H9 (cell line): ENCODE results near the gene SHMT1. TPM values are rescaled to one million over a fixed set of nuclear protein-coding genes. Genes with fewer than 3 reads are reported as not detected.

Experiments
- DNase-seq: peaks from one replicate; pipeline ENCODE4 v3.0.0-alpha.2; 2017
- H2AFZ ChIP-seq: one replicate; pipeline ENCODE4 v1.6.1; 2013; ENCODE audit warnings: mild to moderate bottlenecking, low read length, control low read depth, moderate library complexity
- H2AK5ac ChIP-seq: 2 replicates; pipeline ENCODE4 v1.6.1; 2013; ENCODE audit warnings: low read length, control low read depth, mixed read lengths; ENCODE audit not compliant: insufficient read length
- H2BK120ac ChIP-seq: one replicate; pipeline ENCODE4 v1.6.1; 2013; ENCODE audit warnings: low read depth, mild to moderate bottlenecking, low read length, control low read depth, inconsistent platforms; ENCODE audit not compliant: poor library complexity, severe bottlenecking
- H2BK12ac ChIP-seq: 2 replicates; pipeline ENCODE4 v1.6.1; 2013; ENCODE audit warnings: low read length, control low read depth, mixed read lengths, low read depth; ENCODE audit not compliant: insufficient read length
- H2BK15ac ChIP-seq: 2 replicates; pipeline ENCODE4 v1.6.1; 2013; ENCODE audit warnings: low read depth, low read length, control low read depth
- H2BK20ac ChIP-seq: one replicate; pipeline ENCODE4 v1.6.1; 2013; ENCODE audit warnings: low read depth, mild to moderate bottlenecking, low read length, control low read depth, inconsistent platforms; ENCODE audit not compliant: poor library complexity, severe bottlenecking
- H2BK5ac ChIP-seq: 2 replicates; pipeline ENCODE4 v1.6.1; 2013; ENCODE audit warnings: low read length, control low read depth, mixed read lengths; ENCODE audit not compliant: insufficient read length
- H3K14ac ChIP-seq: 2 replicates; pipeline ENCODE4 v1.6.1; 2013; ENCODE audit warnings: low read length, control low read depth; ENCODE audit not compliant: insufficient read depth
- H3K18ac ChIP-seq: 2 replicates; pipeline ENCODE4 v1.6.1; 2013; ENCODE audit warnings: low read depth, mild to moderate bottlenecking, mixed read lengths, low read length, control low read depth; ENCODE audit not compliant: insufficient read length
- H3K23ac ChIP-seq: 2 replicates; pipeline ENCODE4 v1.6.1; 2013; ENCODE audit warnings: low read length, control low read depth, mixed read lengths, low read depth; ENCODE audit not compliant: insufficient read length
- H3K23me2 ChIP-seq: 2 replicates; pipeline ENCODE4 v1.6.1; 2013; ENCODE audit warnings: low read depth, mild to moderate bottlenecking, mixed read lengths, low read length, control low read depth; ENCODE audit not compliant: insufficient read length, poor library complexity, severe bottlenecking
- H3K27ac ChIP-seq: 2 replicates; pipeline ENCODE4 v1.5.1; 2013; ENCODE audit warnings: low read length, control low read depth, mixed read lengths, low read depth; ENCODE audit not compliant: insufficient read length
- H3K27me3 ChIP-seq: 2 replicates; pipeline ENCODE4 v1.6.1; 2013; ENCODE audit warnings: low read length, control low read depth, inconsistent platforms; ENCODE audit not compliant: insufficient read depth
- H3K4ac ChIP-seq: 2 replicates; pipeline ENCODE4 v1.6.1; 2013; ENCODE audit warnings: low read depth, mild to moderate bottlenecking, control low read depth, inconsistent platforms, low read length, moderate library complexity
- H3K4me1 ChIP-seq: 2 replicates; pipeline ENCODE4 v1.6.1; 2013; ENCODE audit warnings: low read length, control low read depth, inconsistent platforms; ENCODE audit not compliant: insufficient read depth
- H3K4me2 ChIP-seq: 2 replicates; pipeline ENCODE4 v1.6.1; 2013; ENCODE audit warnings: low read length, control low read depth, mixed read lengths; ENCODE audit not compliant: insufficient read length, insufficient read depth
- H3K56ac ChIP-seq: 2 replicates; pipeline ENCODE4 v1.6.1; 2013; ENCODE audit warnings: low read depth, mild to moderate bottlenecking, mixed read lengths, low read length, control low read depth; ENCODE audit not compliant: insufficient read length
- H3K79me1 ChIP-seq: 2 replicates; pipeline ENCODE4 v1.6.1; 2013; ENCODE audit warnings: low read depth, mild to moderate bottlenecking, moderate library complexity, low read length, control low read depth, inconsistent platforms; ENCODE audit not compliant: insufficient read depth, poor library complexity, severe bottlenecking
- H3K79me2 ChIP-seq: 2 replicates; pipeline ENCODE4 v1.6.1; 2013; ENCODE audit warnings: low read length, control low read depth, inconsistent platforms; ENCODE audit not compliant: insufficient read depth
- H3K9ac ChIP-seq: 2 replicates; pipeline ENCODE4 v1.6.1; 2013; ENCODE audit warnings: low read length, control low read depth, mixed read lengths; ENCODE audit not compliant: insufficient read length; ENCODE audit errors: extremely low read depth
- H3K9me3 ChIP-seq: one replicate; pipeline ENCODE4 v1.6.1; 2013; ENCODE audit warnings: low read depth, low read length, inconsistent platforms; ENCODE audit not compliant: control insufficient read depth
- H3T11ph ChIP-seq: one replicate; pipeline ENCODE4 v1.6.1; 2013; ENCODE audit warnings: mild to moderate bottlenecking, low read length, control low read depth, inconsistent platforms
- H4K20me1 ChIP-seq: one replicate; pipeline ENCODE4 v1.6.1; 2013; ENCODE audit not compliant: control insufficient read depth, insufficient read length, insufficient read depth
- H4K5ac ChIP-seq: 2 replicates; pipeline ENCODE4 v1.6.1; 2013; ENCODE audit warnings: low read depth, mild to moderate bottlenecking, mixed read lengths, low read length, control low read depth; ENCODE audit not compliant: insufficient read length
- H4K8ac ChIP-seq: replicated peaks from 2 replicates; pipeline ENCODE4 v1.6.1; 2013; ENCODE audit warnings: low read length, control low read depth, mixed read lengths, low read depth; ENCODE audit not compliant: insufficient read length
- H4K91ac ChIP-seq: 2 replicates; pipeline ENCODE4 v1.6.1; 2013; ENCODE audit warnings: low read depth, mild to moderate bottlenecking, moderate library complexity, mixed read lengths, low read length, control low read depth; ENCODE audit not compliant: insufficient read length
- H3K27ac Mint-ChIP-seq, 3 experiments: 2 replicates in 2 of 3; 3 replicates in 1 of 3; pipeline ENCODE4 v1.8.0; 2020 to 2021; ENCODE audit warnings: mixed read lengths in 3 of 3, mild to moderate bottlenecking in 1 of 3, moderate library complexity in 1 of 3
- H3K27me3 Mint-ChIP-seq: 2 replicates; pipeline ENCODE4 v1.8.0; 2021; ENCODE audit warnings: low read depth, mild to moderate bottlenecking, moderate library complexity, mixed read lengths
- H3K36me3 Mint-ChIP-seq, 3 experiments: 2 replicates in 2 of 3; 3 replicates in 1 of 3; pipeline ENCODE4 v1.8.0; 2020 to 2021; ENCODE audit warnings: low read depth in 3 of 3, mixed read lengths in 3 of 3; ENCODE audit not compliant: insufficient read depth in 1 of 3
- H3K4me1 Mint-ChIP-seq, 2 experiments: 2 replicates each; pipeline ENCODE4 v1.8.0; 2020; ENCODE audit warnings: mixed read lengths in 2 of 2
- H3K4me3 Mint-ChIP-seq, 2 experiments: 2 replicates in 1 of 2; 3 replicates in 1 of 2; pipeline ENCODE4 v1.8.0; 2020 to 2021; ENCODE audit warnings: mild to moderate bottlenecking in 2 of 2, mixed read lengths in 2 of 2, moderate library complexity in 1 of 2
- H3K9me3 Mint-ChIP-seq, 2 experiments: 2 replicates in 1 of 2; 3 replicates in 1 of 2; pipeline ENCODE4 v1.8.0; 2020; ENCODE audit warnings: mild to moderate bottlenecking in 2 of 2, mixed read lengths in 2 of 2, moderate library complexity in 1 of 2
- WGBS: extraction: QIAGEN DNeasy Blood & Tissue Kit; methylation state at CpG from one replicate; pipeline ENCODE4 v1.1.7; 2013; ENCODE audit warnings: missing lambda C conversion rate, low lambda C conversion rate, mixed read lengths; ENCODE audit not compliant: insufficient read length; ENCODE audit errors: extremely low coverage; 5-methylcytosine and 5-hydroxymethylcytosine counted together
- total RNA-seq: library from RNA; stranded (reverse); gene quantifications from 2 replicates; pipeline ENCODE4 v1.2.1, GENCODE V29; 2021
- TF ChIP-seq, protein P1 (sequence below): fragments of 200-600 bp; sonication (generic); conservative IDR thresholded peaks from 3 replicates; pipeline ENCODE4 v1.8.0; 2021; ENCODE audit warnings: antibody characterized with exemption, mild to moderate bottlenecking

SHMT1 gene
- total RNA-seq, 1 experiment from 2014 or later = 42.8 TPM

DNA sequence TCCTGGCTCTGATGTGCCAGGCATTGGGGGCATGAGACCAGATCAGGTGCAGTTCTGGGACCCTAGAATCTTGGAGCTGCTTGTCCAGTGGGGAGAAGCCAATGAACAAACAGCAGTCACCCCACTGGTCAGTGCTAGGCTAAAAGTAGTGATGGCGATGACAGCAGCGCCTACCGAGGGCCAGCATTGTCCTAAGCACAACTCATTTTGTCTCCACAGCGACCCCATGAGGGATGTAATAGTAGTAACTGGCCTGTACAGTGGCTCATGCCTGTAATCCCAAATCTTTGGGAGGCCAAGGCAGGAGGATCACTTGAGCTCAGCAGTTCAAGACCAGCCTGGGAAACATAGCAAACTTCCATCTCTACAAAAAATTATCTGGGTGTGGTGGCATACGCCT is 42.0 kb downstream of the SHMT1 start:
- H2BK5ac ChIP-seq = no peak overlapping the region
- Mint-ChIP-seq H3K4me3 (no peak overlapping the region), H3K36me3 (peaks cover 34 to 57% (median 54%) of the 10 kb centered on the region in 3 experiments), H3K9me3 (no peaks in the 10 kb centered on the region; a peak in 1 of 5 replicates), H3K27me3 (no peaks in the 10 kb centered on the region), H3K4me1 (peaks cover 22 to 25% of the 10 kb centered on the region in 2 experiments), H3K27ac (no peak overlapping the region)
- H3K27me3 ChIP-seq = no peaks in the 10 kb centered on the region
- no peak overlapping the region for H2BK12ac ChIP-seq
- no peak overlapping the region for H3K4me2 ChIP-seq
- H2AFZ ChIP-seq = no peak overlapping the region
- no peak overlapping the region for H3K9ac ChIP-seq
- no peak overlapping the region for H3K14ac ChIP-seq
- no peak overlapping the region for H2BK20ac ChIP-seq
- no CpG with 5 or more reads among the region's 5 CpGs for WGBS
- no peak overlapping the region for H3K56ac ChIP-seq
- H4K8ac ChIP-seq = no peak overlapping the region
- no peak overlapping the region for H4K91ac ChIP-seq
- peak; percentile 68 for DNase-seq
- H3K9me3 ChIP-seq = no peaks in the 10 kb centered on the region
- no peaks in the 10 kb centered on the region for H4K20me1 ChIP-seq
- H3K79me1 ChIP-seq = peaks cover 20% of the 10 kb centered on the region
- TF ChIP-seq, protein P1, sequence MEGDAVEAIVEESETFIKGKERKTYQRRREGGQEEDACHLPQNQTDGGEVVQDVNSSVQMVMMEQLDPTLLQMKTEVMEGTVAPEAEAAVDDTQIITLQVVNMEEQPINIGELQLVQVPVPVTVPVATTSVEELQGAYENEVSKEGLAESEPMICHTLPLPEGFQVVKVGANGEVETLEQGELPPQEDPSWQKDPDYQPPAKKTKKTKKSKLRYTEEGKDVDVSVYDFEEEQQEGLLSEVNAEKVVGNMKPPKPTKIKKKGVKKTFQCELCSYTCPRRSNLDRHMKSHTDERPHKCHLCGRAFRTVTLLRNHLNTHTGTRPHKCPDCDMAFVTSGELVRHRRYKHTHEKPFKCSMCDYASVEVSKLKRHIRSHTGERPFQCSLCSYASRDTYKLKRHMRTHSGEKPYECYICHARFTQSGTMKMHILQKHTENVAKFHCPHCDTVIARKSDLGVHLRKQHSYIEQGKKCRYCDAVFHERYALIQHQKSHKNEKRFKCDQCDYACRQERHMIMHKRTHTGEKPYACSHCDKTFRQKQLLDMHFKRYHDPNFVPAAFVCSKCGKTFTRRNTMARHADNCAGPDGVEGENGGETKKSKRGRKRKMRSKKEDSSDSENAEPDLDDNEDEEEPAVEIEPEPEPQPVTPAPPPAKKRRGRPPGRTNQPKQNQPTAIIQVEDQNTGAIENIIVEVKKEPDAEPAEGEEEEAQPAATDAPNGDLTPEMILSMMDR = peak; percentile 49
- H4K5ac ChIP-seq = no peak overlapping the region
- H2BK15ac ChIP-seq = no peak overlapping the region
- H3K4me1 ChIP-seq = no peaks in the 10 kb centered on the region
- H2BK120ac ChIP-seq = no peak overlapping the region
- no peak overlapping the region for H2AK5ac ChIP-seq
- H3K23me2 ChIP-seq = no peaks in the 10 kb centered on the region
- H3T11ph ChIP-seq = no peak overlapping the region
- H3K79me2 ChIP-seq = peaks cover 15% of the 10 kb centered on the region; the same call in 1 of the 2 replicates
- H3K4ac ChIP-seq = no peak overlapping the region
- no peak overlapping the region for H3K18ac ChIP-seq
- no peak overlapping the region for H3K23ac ChIP-seq
- no peak overlapping the region for H3K27ac ChIP-seq
